NT2/D1 (cell line): Measurements from ENCODE around the gene SIM2.

Experiments used
- SUZ12 ChIP-seq: IDR thresholded peaks from 2 replicates; pipeline ENCODE4 v1.6.1; 2011; ENCODE audit not compliant: insufficient read length, insufficient read depth; ENCODE audit errors: extremely low read depth
- YY1 ChIP-seq: IDR thresholded peaks from 2 replicates; pipeline ENCODE4 v1.6.1; 2011; ENCODE audit not compliant: insufficient read length, insufficient read depth
- ZNF274 ChIP-seq: IDR thresholded peaks from 2 replicates; pipeline ENCODE4 v1.6.1; 2011; ENCODE audit warnings: mild to moderate bottlenecking, low read depth, low read length

- TF ChIP-seq YY1 = no peak
- TF ChIP-seq ZNF274 = no peak
- no peak for TF ChIP-seq SUZ12
Observed at GRCh38 chr21:36796070-36796469, 97.2 kb downstream of the SIM2 start.
